Measurements from ENCODE around the gene AIM2. TPM values are rescaled to one million over a fixed set of nuclear protein-coding genes. Genes with fewer than 3 reads are reported as not detected.

AIM2 gene, protein sequence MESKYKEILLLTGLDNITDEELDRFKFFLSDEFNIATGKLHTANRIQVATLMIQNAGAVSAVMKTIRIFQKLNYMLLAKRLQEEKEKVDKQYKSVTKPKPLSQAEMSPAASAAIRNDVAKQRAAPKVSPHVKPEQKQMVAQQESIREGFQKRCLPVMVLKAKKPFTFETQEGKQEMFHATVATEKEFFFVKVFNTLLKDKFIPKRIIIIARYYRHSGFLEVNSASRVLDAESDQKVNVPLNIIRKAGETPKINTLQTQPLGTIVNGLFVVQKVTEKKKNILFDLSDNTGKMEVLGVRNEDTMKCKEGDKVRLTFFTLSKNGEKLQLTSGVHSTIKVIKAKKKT
- 44.5 and 49.9 TPM in 2 replicates for total RNA-seq (2013; cell fraction: nucleolus; rRNA removed)
- total RNA-seq (2014; rRNA removed) = 9.3 and 9.7 TPM in 2 replicates
- total RNA-seq (2014; rRNA removed; fragmentation: Illumina TruSeq; extraction: Trizol) = 12.9 and 15.2 TPM in 2 replicates
- total RNA-seq (2021) = 7.9 and 8.9 TPM in 2 replicates
- 15.1 TPM for polyA plus RNA-seq (2011; ENCODE audit: low read depth)
- polyA plus RNA-seq (2011; rRNA removed) = 35.7 and 58.8 TPM in 2 replicates
- polyA plus RNA-seq (2011; cell fraction: cytosol; rRNA removed) = 9.4 and 10.9 TPM in 2 replicates
- polyA plus RNA-seq (2011; cell fraction: nucleus; rRNA removed) = 17.4 and 22.9 TPM in 2 replicates
- 16.7 and 16.8 TPM in 2 replicates for polyA plus RNA-seq (2012)
- polyA plus RNA-seq (2014; fragmentation: Illumina TruSeq; extraction: Trizol) = 13.3 and 17.3 TPM in 2 replicates
- 10 to 100 TPM; 13.4 to 16.7 TPM for polyA plus RNA-seq (2014; fragmentation: Nextera tagmentation; extraction: Ambion mirVana)
- 7.2 and 10.0 TPM in 2 replicates for polyA plus RNA-seq (2014; rRNA removed)
- polyA plus RNA-seq (2016; fragmentation: Nextera tagmentation; extraction: Ambion mirVana) = 10 to 100 TPM; 10.6 to 12.8 TPM
- polyA minus RNA-seq (2011; rRNA and poly(A)+ RNA removed) = 11.3 and 14.4 TPM in 2 replicates
- polyA minus RNA-seq (2011; cell fraction: cytosol; rRNA and poly(A)+ RNA removed) = 8.9 and 9.6 TPM in 2 replicates
- 6.6 and 10.0 TPM in 2 replicates for polyA minus RNA-seq (2011; cell fraction: nucleus; rRNA and poly(A)+ RNA removed)
- Bru-seq, nascent RNA = percentile 90 among the genes with signal in this experiment
- BruChase-seq, experiment 1, labeled RNA remaining after a 6-hour chase = percentile 63 among the genes with signal in this experiment
- BruChase-seq, experiment 2, labeled RNA remaining after a 2-hour chase = percentile 70 among the genes with signal in this experiment
- long read RNA-seq, experiment 1, transcript AIM2-202 (6 exons, 1,529 nt) = major isoform, 18 of 28 reads
- long read RNA-seq, experiment 1, partial matches to known transcripts = 5 of 28 reads
- long read RNA-seq, experiment 1, other reads (novel, unspliced or antisense) = 5 of 28 reads
- long read RNA-seq, experiment 2, transcript AIM2-202 (6 exons, 1,529 nt) = major isoform, 92 of 250 reads
- long read RNA-seq, experiment 2, partial matches to known transcripts = 129 of 250 reads
- long read RNA-seq, experiment 2, other reads (novel, unspliced or antisense) = 29 of 250 reads

DNA sequence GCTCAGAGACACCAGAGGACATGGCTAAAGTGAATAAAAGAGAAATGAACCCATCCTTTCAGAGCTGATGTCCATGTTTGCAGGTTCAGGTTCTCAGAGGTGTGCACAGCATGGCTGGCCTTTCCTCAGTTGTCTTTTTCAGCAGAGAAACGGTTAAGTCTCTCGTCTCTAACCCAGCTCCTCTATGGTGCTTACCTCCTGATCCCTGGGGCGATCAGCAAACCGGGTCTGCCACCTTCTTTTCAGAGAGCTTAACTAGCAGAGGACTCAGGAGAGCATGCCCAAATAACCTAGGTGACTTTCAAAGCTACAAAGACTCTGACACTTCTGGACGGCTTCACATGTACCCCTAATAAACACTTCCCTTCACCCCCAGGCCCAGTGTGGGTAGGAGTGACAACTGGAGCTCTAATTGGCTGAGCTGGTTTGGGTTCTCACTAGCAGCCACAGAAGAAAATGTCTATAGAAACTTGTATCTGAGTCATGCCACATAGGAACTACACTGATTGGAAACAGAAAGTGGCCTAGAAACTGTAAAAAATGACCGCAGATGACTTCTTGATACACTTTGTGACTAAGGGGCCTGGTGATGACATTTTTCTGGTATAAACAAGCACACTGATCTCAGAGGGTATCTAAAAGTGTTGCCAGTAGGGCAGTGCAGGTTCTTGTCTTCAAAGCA is at the start of gene AIM2:
AIM2 (minus strand) TSS at position 329 of the 682 bp plus-strand sequence. CDS start 3,267 bp downstream, outside the sequence.
- H3K4me2 ChIP-seq (ENCODE audit: control insufficient read depth, insufficient read depth) = peak within 1 kb of the TSS; percentile 87
- peak within 1 kb of the TSS; percentile 98 for H3K9ac ChIP-seq (ENCODE audit: control insufficient read depth, insufficient read depth, low read length)
- H3K4me1 ChIP-seq (ENCODE audit: control insufficient read depth, insufficient read depth, low read length) = peaks cover 11% of the 10 kb centered on the region
- intact Hi-C loops (cut with micrococcal nuclease; ENCODE audit: unreplicated experiment) (loop anchor here (1.0 to 10.0 kb wide), 6 partner anchors 67 to 874 kb away; partner anchors contain the start of genes IFI16, MNDA, PYHIN1 and TAGLN2), in situ Hi-C loops (cut with MboI) (no loop called here)
- peaks cover 38% of the 10 kb centered on the region for H3K79me2 ChIP-seq (ENCODE audit: control insufficient read depth, insufficient read depth, low read length)
- BruUV-seq (replicated peaks) = no TSS peak
- DNase-seq (ENCODE audit: low read depth, low spot score) (peak; percentile 97), ATAC-seq (peak; percentile 86), FAIRE-seq (peak; percentile 95)
- H2AFZ ChIP-seq (ENCODE audit: control insufficient read depth, low read depth, low read length) = peak within 1 kb of the TSS; percentile 86
- ChIA-PET CTCF (interaction anchor here (0.6 to 5.0 kb wide), 12 partner anchors 9 to 874 kb away, joined by 3 to 61 read pairs (median 6); partner anchors contain the start of gene MNDA), POLR2A (interaction anchor here (1.1 to 5.0 kb wide), 10 partner anchors 8 to 1128 kb away, joined by 3 to 46 read pairs (median 6); partner anchors contain the start of genes IFI16 and MNDA), SMC1A (ENCODE audit: uncharacterized antibody, unreplicated experiment) (interaction anchor here (0.7 to 4.4 kb wide), 23 partner anchors 8 to 1377 kb away, joined by 3 to 43 read pairs (median 5); partner anchors contain the start of genes IFI16 and MNDA), RAD21 (ENCODE audit: unreplicated experiment) (interaction anchor here (0.7 to 3.4 kb wide), 20 partner anchors 8 to 848 kb away, joined by 3 to 39 read pairs (median 4); partner anchors contain the start of genes CD1C, IFI16 and MNDA)
- H3K4me3 ChIP-seq = peak within 1 kb of the TSS; percentile 64
- H3K36me3 ChIP-seq (ENCODE audit: control insufficient read depth in 2 of 2, insufficient read depth in 2 of 2, low read length in 1 of 2) = no peaks in the 10 kb centered on the region; a peak in 1 of 4 replicates
- WGBS (ENCODE audit: insufficient coverage, insufficient replicate concordance, low lambda C conversion rate, missing lambda C conversion rate) = 6% methylated on average over 6 of the region's 6 CpGs
- no peaks in the 10 kb centered on the region for H4K20me1 ChIP-seq (ENCODE audit: control insufficient read depth, insufficient read depth)
- peak within 1 kb of the TSS; percentile 89 for H3K27ac ChIP-seq (ENCODE audit: control insufficient read depth, insufficient read depth)
- no peaks in the 10 kb centered on the region for H3K27me3 ChIP-seq (replicated peaks in 1 of 2; ENCODE audit: control insufficient read depth in 2 of 2, insufficient read depth in 2 of 2, low read length in 1 of 2)
- H3K9me3 ChIP-seq (replicated peaks; ENCODE audit: control insufficient read depth, insufficient read depth, low read length) = no peaks in the 10 kb centered on the region; the same call in 2 of the 3 replicates
- TF ChIP-seq, protein P1, sequence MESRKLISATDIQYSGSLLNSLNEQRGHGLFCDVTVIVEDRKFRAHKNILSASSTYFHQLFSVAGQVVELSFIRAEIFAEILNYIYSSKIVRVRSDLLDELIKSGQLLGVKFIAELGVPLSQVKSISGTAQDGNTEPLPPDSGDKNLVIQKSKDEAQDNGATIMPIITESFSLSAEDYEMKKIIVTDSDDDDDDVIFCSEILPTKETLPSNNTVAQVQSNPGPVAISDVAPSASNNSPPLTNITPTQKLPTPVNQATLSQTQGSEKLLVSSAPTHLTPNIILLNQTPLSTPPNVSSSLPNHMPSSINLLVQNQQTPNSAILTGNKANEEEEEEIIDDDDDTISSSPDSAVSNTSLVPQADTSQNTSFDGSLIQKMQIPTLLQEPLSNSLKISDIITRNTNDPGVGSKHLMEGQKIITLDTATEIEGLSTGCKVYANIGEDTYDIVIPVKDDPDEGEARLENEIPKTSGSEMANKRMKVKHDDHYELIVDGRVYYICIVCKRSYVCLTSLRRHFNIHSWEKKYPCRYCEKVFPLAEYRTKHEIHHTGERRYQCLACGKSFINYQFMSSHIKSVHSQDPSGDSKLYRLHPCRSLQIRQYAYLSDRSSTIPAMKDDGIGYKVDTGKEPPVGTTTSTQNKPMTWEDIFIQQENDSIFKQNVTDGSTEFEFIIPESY (IDR thresholded peaks at IDR 0.05) = no peak
- TF ChIP-seq GABPA (IDR thresholded peaks at IDR 0.05; ENCODE audit: low read depth) (peak; percentile 32; the same call in 1 of the 2 replicates), NFYA (IDR thresholded peaks at IDR 0.05; ENCODE audit: borderline replicate concordance, low read depth, low read length) (no peak), ZNF274 (IDR thresholded peaks at IDR 0.05; ENCODE audit: insufficient read depth, insufficient read length) (no peak), NR2C1 (IDR thresholded peaks at IDR 0.05) (no peak), LARP7 (IDR thresholded peaks at IDR 0.05) (no peak)
- TF ChIP-seq, protein P2, sequence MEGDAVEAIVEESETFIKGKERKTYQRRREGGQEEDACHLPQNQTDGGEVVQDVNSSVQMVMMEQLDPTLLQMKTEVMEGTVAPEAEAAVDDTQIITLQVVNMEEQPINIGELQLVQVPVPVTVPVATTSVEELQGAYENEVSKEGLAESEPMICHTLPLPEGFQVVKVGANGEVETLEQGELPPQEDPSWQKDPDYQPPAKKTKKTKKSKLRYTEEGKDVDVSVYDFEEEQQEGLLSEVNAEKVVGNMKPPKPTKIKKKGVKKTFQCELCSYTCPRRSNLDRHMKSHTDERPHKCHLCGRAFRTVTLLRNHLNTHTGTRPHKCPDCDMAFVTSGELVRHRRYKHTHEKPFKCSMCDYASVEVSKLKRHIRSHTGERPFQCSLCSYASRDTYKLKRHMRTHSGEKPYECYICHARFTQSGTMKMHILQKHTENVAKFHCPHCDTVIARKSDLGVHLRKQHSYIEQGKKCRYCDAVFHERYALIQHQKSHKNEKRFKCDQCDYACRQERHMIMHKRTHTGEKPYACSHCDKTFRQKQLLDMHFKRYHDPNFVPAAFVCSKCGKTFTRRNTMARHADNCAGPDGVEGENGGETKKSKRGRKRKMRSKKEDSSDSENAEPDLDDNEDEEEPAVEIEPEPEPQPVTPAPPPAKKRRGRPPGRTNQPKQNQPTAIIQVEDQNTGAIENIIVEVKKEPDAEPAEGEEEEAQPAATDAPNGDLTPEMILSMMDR (IDR thresholded peaks at IDR 0.05 in 2 of 3, conservative IDR thresholded peaks at IDR 0.05 in 1 of 3; ENCODE audit: control insufficient read depth in 2 of 3, extremely low read depth in 1 of 3, insufficient read depth in 1 of 3, low read depth in 3 of 3, low read length in 3 of 3) = no peak
- TF ChIP-seq, protein P3, sequence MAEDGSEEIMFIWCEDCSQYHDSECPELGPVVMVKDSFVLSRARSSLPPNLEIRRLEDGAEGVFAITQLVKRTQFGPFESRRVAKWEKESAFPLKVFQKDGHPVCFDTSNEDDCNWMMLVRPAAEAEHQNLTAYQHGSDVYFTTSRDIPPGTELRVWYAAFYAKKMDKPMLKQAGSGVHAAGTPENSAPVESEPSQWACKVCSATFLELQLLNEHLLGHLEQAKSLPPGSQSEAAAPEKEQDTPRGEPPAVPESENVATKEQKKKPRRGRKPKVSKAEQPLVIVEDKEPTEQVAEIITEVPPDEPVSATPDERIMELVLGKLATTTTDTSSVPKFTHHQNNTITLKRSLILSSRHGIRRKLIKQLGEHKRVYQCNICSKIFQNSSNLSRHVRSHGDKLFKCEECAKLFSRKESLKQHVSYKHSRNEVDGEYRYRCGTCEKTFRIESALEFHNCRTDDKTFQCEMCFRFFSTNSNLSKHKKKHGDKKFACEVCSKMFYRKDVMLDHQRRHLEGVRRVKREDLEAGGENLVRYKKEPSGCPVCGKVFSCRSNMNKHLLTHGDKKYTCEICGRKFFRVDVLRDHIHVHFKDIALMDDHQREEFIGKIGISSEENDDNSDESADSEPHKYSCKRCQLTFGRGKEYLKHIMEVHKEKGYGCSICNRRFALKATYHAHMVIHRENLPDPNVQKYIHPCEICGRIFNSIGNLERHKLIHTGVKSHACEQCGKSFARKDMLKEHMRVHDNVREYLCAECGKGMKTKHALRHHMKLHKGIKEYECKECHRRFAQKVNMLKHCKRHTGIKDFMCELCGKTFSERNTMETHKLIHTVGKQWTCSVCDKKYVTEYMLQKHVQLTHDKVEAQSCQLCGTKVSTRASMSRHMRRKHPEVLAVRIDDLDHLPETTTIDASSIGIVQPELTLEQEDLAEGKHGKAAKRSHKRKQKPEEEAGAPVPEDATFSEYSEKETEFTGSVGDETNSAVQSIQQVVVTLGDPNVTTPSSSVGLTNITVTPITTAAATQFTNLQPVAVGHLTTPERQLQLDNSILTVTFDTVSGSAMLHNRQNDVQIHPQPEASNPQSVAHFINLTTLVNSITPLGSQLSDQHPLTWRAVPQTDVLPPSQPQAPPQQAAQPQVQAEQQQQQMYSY (CRISPR knock-in tag; IDR thresholded peaks at IDR 0.05) = no peak

Data from GM12878 (cell line).